ENCODE measurements around the gene HEMK1. TPM values are rescaled to one million over a fixed set of nuclear protein-coding genes. Genes with fewer than 3 reads are reported as not detected.

Gene HEMK1
- total RNA-seq, 2 experiments from 2014 or later = 19.3 to 27.4 TPM

DNA sequence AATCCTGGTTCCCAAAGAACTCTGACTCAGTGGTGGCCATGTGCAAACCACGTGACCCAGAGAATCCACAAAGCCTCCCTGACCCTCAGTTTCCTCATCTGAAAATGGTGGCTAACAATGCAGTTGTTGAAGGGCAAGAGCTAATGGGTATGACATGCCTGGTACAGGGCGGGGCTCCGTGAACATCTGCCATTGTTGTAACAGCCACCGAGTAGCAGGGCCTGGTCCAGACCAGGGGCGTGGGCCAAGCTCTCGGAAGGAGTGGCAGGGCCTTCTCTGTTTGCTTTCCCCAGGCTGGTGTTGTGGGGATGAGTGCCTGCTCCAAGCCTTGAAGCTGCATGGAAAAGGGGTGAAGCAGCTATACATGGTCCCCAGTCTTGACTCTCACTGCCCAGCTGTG lies 61.1 kb downstream of the HEMK1 start:
- ChIA-PET POLR2A (no interaction called here), CTCF (ENCODE audit: unreplicated experiment) (interaction anchor here (0.5 to 1.9 kb wide), 3 partner anchors 10 to 315 kb away, joined by 3 to 5 read pairs (median 4); no protein-coding TSS in a partner anchor)
- no peaks in the 10 kb centered on the region for H3K4me1 ChIP-seq (ENCODE audit: insufficient read depth, low read length, poor library complexity, severe bottlenecking)
- H3K4me3 ChIP-seq (ENCODE audit: low read depth, low read length, poor library complexity, severe bottlenecking) = no peak overlapping the region
- no peaks in the 10 kb centered on the region for H3K79me2 ChIP-seq (ENCODE audit: insufficient read depth, low read depth, low read length)
- no peaks in the 10 kb centered on the region; the same call in 1 of the 2 replicates for H4K20me1 ChIP-seq (ENCODE audit: insufficient read depth, low read length)
- H3K36me3 ChIP-seq (ENCODE audit: insufficient read depth, low read length) = no peaks in the 10 kb centered on the region
- no peak for DNase-seq (ENCODE audit: low spot score)
- intact Hi-C loops (cut with micrococcal nuclease; ENCODE audit: unreplicated experiment) = no loop called here
- no TSS peak for BruUV-seq (replicated peaks)
- no peak for TF ChIP-seq EZH2phosphoT487 (IDR thresholded peaks at IDR 0.05; ENCODE audit: borderline replicate concordance, low read depth, low read length)
- TF ChIP-seq, protein P1, sequence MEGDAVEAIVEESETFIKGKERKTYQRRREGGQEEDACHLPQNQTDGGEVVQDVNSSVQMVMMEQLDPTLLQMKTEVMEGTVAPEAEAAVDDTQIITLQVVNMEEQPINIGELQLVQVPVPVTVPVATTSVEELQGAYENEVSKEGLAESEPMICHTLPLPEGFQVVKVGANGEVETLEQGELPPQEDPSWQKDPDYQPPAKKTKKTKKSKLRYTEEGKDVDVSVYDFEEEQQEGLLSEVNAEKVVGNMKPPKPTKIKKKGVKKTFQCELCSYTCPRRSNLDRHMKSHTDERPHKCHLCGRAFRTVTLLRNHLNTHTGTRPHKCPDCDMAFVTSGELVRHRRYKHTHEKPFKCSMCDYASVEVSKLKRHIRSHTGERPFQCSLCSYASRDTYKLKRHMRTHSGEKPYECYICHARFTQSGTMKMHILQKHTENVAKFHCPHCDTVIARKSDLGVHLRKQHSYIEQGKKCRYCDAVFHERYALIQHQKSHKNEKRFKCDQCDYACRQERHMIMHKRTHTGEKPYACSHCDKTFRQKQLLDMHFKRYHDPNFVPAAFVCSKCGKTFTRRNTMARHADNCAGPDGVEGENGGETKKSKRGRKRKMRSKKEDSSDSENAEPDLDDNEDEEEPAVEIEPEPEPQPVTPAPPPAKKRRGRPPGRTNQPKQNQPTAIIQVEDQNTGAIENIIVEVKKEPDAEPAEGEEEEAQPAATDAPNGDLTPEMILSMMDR (conservative IDR thresholded peaks at IDR 0.05; ENCODE audit: low read length) = no peak
- H3K4me2 ChIP-seq (ENCODE audit: low read length) = no peak overlapping the region
- H3K9me3 ChIP-seq (ENCODE audit: low read length) = no peaks in the 10 kb centered on the region
- no peak overlapping the region for H2AFZ ChIP-seq (ENCODE audit: low read length)
- no peak overlapping the region for H3K27ac ChIP-seq (ENCODE audit: low read depth, low read length, poor library complexity, severe bottlenecking)
- no peaks in the 10 kb centered on the region for H3K9me2 ChIP-seq (ENCODE audit: insufficient read depth, low read length)

DNA sequence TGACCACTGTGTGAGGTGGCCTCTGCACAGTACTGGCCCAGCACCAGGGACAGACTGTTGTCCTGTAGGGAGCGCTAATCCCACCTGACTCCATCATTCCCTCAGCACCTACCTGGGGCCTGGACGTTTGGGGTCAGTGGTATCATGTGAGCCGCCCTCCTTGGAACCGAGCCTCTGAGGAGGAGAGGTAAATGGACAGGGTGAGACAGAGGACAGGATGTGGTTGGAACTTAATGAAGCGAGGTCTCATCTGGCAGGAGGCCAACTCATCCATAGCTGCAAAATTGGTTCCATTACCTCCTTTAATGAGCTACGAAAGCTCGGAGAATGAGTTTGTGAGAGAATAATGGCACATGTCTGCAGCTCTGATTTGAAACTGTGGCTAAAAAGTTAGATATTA lies 61.6 kb downstream of the HEMK1 start:
- CTCF ChIA-PET (ENCODE audit: unreplicated experiment) = interaction anchor here (0.5 to 1.9 kb wide), 3 partner anchors 11 to 315 kb away, joined by 3 to 5 read pairs (median 4); no protein-coding TSS in a partner anchor
- no peaks in the 10 kb centered on the region for H3K36me3 ChIP-seq (ENCODE audit: insufficient read depth, low read length)

GRCh38 chr3:50632450-50632849 lies 63.1 kb downstream of the HEMK1 start:
- no peak for DNase-seq (ENCODE audit: low spot score)
- no peaks in the 10 kb centered on the region for H3K9me3 ChIP-seq (ENCODE audit: low read length)
- H3K79me2 ChIP-seq (ENCODE audit: insufficient read depth, low read depth, low read length) = no peaks in the 10 kb centered on the region
- H3K27ac ChIP-seq (ENCODE audit: low read depth, low read length, poor library complexity, severe bottlenecking) = no peak overlapping the region
- no peaks in the 10 kb centered on the region for H3K9me2 ChIP-seq (ENCODE audit: insufficient read depth, low read length)
- no peak overlapping the region for H3K4me3 ChIP-seq (ENCODE audit: low read depth, low read length, poor library complexity, severe bottlenecking)
- CTCF ChIA-PET (ENCODE audit: unreplicated experiment) = no interaction called here
- H4K20me1 ChIP-seq (ENCODE audit: insufficient read depth, low read length) = no peaks in the 10 kb centered on the region; the same call in 1 of the 2 replicates
- no TSS peak for BruUV-seq (replicated peaks)
- no peak for TF ChIP-seq EZH2phosphoT487 (IDR thresholded peaks at IDR 0.05; ENCODE audit: borderline replicate concordance, low read depth, low read length)
- TF ChIP-seq, protein P1 (conservative IDR thresholded peaks at IDR 0.05; ENCODE audit: low read length) = 0 out of 2 replicates have a peak, but pooled peaks have one; percentile 20
- H3K36me3 ChIP-seq (ENCODE audit: insufficient read depth, low read length) = no peaks in the 10 kb centered on the region
- H3K4me2 ChIP-seq (ENCODE audit: low read length) = no peak overlapping the region
- no peak overlapping the region for H2AFZ ChIP-seq (ENCODE audit: low read length)
- POLR2A ChIA-PET = interaction anchor here (1.2 kb wide), 1 partner anchor 16 kb away, joined by 7 read pairs; the partner anchor contains the start of gene MAPKAPK3
- intact Hi-C loops (cut with micrococcal nuclease; ENCODE audit: unreplicated experiment) = no loop called here
- no peaks in the 10 kb centered on the region for H3K4me1 ChIP-seq (ENCODE audit: insufficient read depth, low read length, poor library complexity, severe bottlenecking)

More for the DNA sequence above, 61.6 kb downstream of the HEMK1 start:
- Histone ChIP-seq H3K27ac (ENCODE audit: low read depth, low read length, poor library complexity, severe bottlenecking) (no peak overlapping the region), H3K4me2 (ENCODE audit: low read length) (no peak overlapping the region), H3K9me2 (ENCODE audit: insufficient read depth, low read length) (no peaks in the 10 kb centered on the region), H2AFZ (ENCODE audit: low read length) (no peak overlapping the region), H3K79me2 (ENCODE audit: insufficient read depth, low read depth, low read length) (no peaks in the 10 kb centered on the region), H3K4me3 (ENCODE audit: low read depth, low read length, poor library complexity, severe bottlenecking) (no peak overlapping the region), H3K9me3 (ENCODE audit: low read length) (no peaks in the 10 kb centered on the region), H3K4me1 (ENCODE audit: insufficient read depth, low read length, poor library complexity, severe bottlenecking) (no peaks in the 10 kb centered on the region), H4K20me1 (ENCODE audit: insufficient read depth, low read length) (no peaks in the 10 kb centered on the region; the same call in 1 of the 2 replicates)
- intact Hi-C loops (cut with micrococcal nuclease; ENCODE audit: unreplicated experiment) = no loop called here
- no peak for TF ChIP-seq EZH2phosphoT487 (IDR thresholded peaks at IDR 0.05; ENCODE audit: borderline replicate concordance, low read depth, low read length)
- TF ChIP-seq, protein P1 (conservative IDR thresholded peaks at IDR 0.05; ENCODE audit: low read length) = no peak
- POLR2A ChIA-PET = no interaction called here
- DNase-seq (ENCODE audit: low spot score) = no peak
- no TSS peak for BruUV-seq (replicated peaks)
